Islet of Langerhans (tissue), 1 donor: ENCODE measurements around the gene MAB21L3.
A peak's percentile ranks its signal among the peaks of the same experiment; 100 is the strongest.

ENCODE experiments used
- FAIRE-seq: peaks from one replicate; lab custom pipeline; 2011; peaks lifted over from hg19 to GRCh38; lab: Jason Lieb, UNC

Gene MAB21L3

GRCh38 chr1:116110567-116111523 is at the start of gene MAB21L3:
Gene MAB21L3 (plus strand): TSS chr1:116111399. CDS start chr1:116112616, 1,217 bp downstream.
- FAIRE-seq = no peak

GRCh38 chr1:116062201-116062600 is 49.0 kb upstream of the MAB21L3 start:
- FAIRE-seq = no peak

- no peak for FAIRE-seq
These were observed 46.6 kb upstream of the MAB21L3 start for GRCh38 chr1:116064616-116065015.

GRCh38 chr1:116066868-116067565 is 44.2 kb upstream of the MAB21L3 start:
- no peak for FAIRE-seq

- FAIRE-seq = no peak
These were observed 43.7 kb upstream of the MAB21L3 start for GRCh38 chr1:116067566-116067890.

GRCh38 chr1:116075575-116075974 is 35.6 kb upstream of the MAB21L3 start:
- FAIRE-seq = peak; percentile 27

- FAIRE-seq = no peak
These were observed 35.2 kb upstream of the MAB21L3 start for GRCh38 chr1:116075990-116076389.

- FAIRE-seq = no peak
These were observed 34.4 kb upstream of the MAB21L3 start for GRCh38 chr1:116076831-116077230.

- no peak for FAIRE-seq
These were observed 32.4 kb upstream of the MAB21L3 start for GRCh38 chr1:116078699-116079223.

- FAIRE-seq = no peak
These were observed 23.6 kb upstream of the MAB21L3 start for GRCh38 chr1:116087628-116088027.

GRCh38 chr1:116089870-116090269 is 21.3 kb upstream of the MAB21L3 start:
- FAIRE-seq = no peak

- FAIRE-seq = no peak
These were observed 20.1 kb upstream of the MAB21L3 start for GRCh38 chr1:116091083-116091482.

- no peak for FAIRE-seq
These were observed 18.3 kb upstream of the MAB21L3 start for GRCh38 chr1:116092752-116093489.

GRCh38 chr1:116095027-116095426 is 16.2 kb upstream of the MAB21L3 start:
- peak; percentile 17 for FAIRE-seq

- no peak for FAIRE-seq
These were observed 15.1 kb upstream of the MAB21L3 start for GRCh38 chr1:116096013-116096618.

- FAIRE-seq = no peak
These were observed 13.6 kb upstream of the MAB21L3 start for GRCh38 chr1:116097626-116098025.

GRCh38 chr1:116099379-116099778 is 11.8 kb upstream of the MAB21L3 start:
- FAIRE-seq = no peak

GRCh38 chr1:116099919-116100318 is 11.3 kb upstream of the MAB21L3 start:
- no peak for FAIRE-seq

GRCh38 chr1:116104667-116105066 is 6.5 kb upstream of the MAB21L3 start:
- FAIRE-seq = no peak

GRCh38 chr1:116105996-116106395 is 5.2 kb upstream of the MAB21L3 start:
- no peak for FAIRE-seq

- no peak for FAIRE-seq
These were observed 4.6 kb upstream of the MAB21L3 start for GRCh38 chr1:116106646-116107045.

- no peak for FAIRE-seq
These were observed 3.8 kb upstream of the MAB21L3 start for GRCh38 chr1:116107371-116107770.
